NOMO-1 treated with DMSO at 0.1 percent for 48 hours (cell line): ENCODE data around the gene TMEM231.
"Not testable (repeated sequence)": the region's sequence is repeated elsewhere in the genome, so short reads cannot be mapped to it uniquely, and the experiment has no call there.

Source experiments
- DNase-seq: peaks from one replicate; lab custom pipeline; 2025; ENCODE audit not compliant: unreplicated experiment; lab: John Stamatoyannopoulos, UW

TMEM231 gene

DNA sequence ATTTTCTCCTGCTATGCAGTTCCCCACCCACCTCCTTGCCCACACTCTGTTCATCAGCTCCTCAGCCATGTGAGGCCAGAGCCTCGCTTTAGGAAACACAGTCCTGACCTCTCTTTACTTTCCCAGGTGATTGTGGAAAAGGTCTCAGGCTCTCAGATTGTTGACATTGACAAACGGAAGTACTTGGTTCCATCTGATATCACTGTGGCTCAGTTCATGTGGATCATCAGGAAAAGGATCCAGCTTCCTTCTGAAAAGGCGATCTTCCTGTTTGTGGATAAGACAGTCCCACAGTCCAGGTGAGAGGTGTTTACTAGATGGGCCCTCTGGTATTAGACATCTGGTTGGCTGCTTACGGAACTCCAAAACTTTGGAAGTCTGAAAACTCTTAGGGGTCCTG, 11.9 kb upstream of the TMEM231 start:
- DNase-seq: no peak

DNA sequence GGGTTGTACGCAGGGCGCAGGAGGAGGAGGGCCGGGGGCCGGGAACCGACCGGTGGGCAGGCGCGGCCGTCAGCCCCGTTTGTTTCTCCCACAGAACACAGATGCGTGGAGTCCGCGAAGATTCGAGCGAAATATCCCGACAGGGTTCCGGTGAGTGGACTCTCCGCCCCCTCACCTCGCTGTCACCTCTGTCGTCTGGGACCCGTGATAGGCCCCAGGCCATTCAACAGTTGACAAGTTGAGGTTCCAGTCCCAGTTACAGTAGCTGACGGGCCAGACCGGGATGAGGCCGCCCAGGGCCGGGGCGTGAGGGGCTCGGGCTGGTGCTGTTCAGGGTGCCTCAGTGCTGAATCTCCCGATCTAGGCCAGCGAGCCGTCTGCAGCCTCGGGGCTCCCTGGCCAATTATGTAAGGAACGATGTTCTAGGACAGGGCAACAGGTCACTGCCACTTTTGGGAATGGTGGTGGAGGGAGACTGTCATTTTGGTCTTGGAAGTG, 10.8 kb upstream of the TMEM231 start:
- no peak for DNase-seq

DNA sequence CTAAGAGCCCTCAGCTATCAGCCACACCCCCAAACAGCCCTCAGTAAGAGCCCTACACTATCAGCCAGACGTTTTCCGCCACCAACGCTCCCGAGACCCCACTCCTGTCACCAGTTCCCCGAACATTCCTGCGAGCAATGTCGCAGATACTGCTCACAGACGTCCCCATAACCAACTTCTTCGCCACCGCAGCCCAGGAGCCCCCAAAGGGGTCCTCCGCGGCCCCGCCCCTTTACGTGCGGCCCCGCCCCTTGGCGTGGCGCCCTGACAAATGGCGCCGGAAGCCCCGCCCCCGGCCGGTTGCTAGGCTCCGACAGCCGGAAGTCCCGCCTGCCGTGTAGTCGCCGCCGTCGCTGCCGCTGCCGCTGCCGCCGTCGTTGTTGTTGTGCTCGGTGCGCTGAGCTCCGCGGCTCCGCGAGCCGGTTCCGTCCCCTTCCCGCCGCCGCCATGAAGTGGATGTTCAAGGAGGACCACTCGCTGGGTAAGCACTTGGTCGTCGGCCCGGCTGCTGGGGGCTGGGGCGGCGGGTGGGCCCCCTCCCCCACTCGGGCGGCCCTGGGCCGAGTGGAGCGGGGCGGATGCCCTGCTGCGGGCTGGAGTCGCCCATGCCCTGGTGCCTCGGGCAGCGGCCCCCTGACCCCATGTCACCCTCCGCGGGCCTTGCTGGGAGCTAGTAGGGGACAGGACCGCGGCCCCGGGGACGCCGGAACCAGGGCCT, 10.1 kb upstream of the TMEM231 start, which contains the start of gene GABARAPL2:
Gene GABARAPL2, plus strand, starts transcription at position 340 of the 718 bp plus-strand sequence. Its CDS starts 108 bp downstream, at position 448.
- peak; percentile 90 for DNase-seq

DNA sequence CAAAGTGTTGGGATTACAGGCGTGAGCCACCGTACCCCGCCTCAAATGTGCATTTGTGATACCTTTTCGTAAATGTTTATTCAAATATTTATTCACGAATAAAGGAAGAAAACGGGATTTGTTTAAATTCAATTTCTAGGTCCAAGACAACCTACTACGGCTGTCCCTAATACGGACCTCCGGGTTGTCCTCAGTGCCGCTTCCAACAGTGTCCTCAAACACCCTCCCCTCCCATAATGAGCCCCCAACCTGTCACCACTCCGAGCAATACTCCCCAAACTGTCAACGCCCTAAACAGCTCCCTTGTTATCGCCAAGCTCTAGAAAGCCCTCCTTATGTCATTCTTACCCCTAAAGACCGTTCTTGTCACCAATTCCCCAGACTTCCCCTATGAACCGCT, 9.6 kb upstream of the TMEM231 start:
- no peak for DNase-seq

DNA sequence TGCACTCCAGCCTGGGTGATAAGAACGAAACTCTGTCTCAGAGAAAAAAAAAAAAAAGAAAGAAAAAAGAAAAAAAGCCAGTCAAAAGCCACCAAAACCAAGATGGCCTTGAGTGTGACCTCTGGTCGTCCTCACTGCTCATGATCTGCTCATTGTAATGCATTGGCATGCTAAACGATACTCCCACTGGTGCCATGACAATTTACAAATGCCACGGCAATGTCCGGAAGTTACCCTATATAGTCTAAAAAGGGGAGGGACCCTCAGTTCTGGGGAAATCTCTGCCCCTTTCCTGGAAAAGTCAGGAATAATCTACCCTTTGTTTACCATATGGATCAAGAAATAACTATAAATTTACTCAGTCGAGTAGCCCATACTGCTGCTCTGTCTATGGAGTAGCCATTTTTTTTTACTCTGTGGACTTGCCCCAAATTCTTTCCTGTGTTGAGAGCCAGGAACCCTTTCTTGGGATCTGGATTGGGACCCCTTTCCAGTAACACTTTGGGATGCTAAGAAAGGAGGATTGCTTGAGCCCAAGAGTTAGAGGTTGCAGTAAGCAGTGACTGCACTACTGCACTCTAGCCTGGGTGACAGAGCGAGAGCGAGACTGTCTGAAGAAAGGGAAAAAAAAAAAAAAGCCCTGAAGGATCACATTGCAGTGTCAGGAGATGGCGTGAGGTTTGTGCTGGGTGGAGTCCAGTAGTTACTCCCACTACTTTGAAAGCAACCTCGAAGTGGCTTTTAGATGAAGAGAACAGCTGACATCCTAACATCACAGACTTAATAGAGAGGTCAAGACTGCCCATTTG, 3.7 kb upstream of the TMEM231 start:
- no peak for DNase-seq

DNA sequence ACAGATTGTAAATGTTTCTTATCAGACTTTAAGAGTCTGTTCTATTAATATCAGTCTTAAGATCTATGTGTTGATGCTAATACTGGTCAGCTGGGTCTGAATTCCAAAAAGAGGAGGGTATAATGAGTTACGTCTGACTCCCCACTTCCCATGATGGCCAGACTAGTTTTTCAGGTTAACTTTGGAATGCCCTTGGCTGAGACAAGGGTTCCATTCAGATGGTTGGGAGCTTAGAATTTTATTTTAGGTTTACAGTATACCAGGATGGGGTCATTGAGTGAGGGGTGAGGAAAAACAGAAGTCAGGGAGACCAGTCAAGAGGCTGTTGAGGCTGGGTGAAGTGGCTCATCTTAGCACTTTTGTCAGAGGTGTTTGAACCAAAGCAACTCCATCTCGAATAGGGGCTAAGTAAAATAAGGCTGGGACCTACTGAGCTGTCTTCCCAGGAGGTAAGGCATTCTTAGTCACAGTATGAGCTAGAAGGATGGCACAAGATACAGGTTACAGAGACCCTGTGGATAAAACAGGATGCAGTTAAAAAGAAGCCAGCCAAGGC, 2.9 kb upstream of the TMEM231 start:
- no peak for DNase-seq

DNA sequence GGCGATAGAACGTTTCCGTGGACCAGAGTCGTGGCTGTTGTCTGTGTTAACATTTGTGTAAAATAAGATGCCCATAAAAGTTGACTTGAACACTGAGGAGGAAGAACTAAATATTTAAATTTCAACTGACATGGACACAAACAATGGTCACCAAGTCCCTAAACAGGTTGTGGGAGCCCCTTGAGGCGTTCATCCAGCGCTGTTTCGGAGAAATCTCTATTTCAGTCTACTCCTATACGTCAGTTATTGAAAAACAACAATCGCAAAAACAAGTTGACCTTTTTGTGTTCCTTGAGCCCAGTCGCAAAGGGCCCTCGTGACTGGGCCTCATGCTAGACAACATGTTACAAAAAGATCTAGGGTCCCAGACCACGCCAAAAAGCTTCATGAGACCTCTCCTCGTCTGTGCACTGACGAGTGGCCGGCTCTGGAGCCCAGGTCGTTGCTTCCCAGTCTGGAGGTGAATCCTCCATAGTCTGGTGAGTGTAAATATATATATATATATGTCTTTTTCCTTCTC, 439 bp upstream of the TMEM231 start:
- no peak for DNase-seq

DNA sequence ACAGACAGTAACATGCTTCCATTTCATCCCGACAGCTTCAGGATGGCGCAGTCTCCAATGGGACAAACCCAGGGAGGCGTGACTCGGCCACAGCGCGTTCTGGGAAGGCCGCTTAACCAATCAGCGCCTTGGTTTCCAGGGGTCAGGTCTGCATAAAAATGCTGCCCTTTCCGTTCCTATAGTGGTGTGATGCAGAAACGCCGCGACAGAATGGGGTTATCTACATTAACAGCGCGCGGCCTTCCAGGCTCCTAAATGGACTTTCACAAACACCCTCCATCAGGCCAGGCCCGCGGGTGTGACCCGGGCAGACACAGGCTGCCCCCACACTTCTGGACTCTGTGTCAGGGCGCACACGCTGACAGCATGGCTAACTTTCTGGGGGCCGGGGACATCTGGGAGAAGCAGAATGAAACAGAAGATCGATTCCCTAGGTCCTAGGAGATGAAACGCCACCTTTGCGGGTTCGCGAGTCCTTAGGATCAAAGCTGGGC, 792 bp downstream of the TMEM231 start:
- DNase-seq: peak; percentile 34

DNA sequence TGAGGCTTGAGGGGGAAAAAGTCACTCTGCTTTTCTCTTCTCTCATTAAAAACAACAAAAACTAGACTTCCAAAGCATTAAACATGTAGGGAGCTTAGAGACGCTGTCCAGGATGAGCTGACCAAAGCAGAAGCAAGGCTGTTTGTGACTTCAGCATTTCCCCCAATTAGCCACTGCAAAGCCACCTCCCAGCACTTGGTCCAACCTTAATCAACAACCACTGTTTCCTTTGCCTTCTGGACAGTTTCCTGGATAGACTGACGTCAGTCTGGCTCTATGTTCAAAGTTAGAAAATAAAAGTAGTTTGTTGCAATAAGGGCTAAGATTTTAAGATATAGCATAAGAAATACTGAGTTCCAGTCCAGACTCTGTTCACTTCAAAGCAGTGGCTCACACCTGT, 3.1 kb downstream of the TMEM231 start:
- no peak for DNase-seq

DNA sequence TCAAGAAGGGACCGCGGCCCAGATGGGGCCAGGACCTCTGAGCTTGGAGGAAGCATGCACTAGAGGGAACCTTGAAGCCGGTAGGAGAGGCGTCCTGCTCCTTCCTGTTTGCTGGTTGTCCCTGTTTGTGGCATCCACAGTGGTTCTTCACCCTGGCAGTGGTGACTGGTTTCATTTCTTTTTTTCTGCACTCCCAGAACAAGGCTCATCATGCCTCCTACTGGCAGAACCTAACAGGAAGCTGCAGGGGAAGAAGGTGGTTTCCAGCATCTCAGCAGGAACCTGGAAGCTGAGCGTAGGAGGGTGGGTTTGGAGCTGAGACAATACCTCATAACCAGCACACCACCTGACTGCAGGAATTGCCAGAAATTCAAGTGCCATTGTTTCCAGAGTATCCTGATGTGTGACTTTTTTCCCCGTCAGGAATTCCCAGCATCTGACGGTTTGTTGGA, 5.8 kb downstream of the TMEM231 start:
- peak; percentile 91 for DNase-seq

DNA sequence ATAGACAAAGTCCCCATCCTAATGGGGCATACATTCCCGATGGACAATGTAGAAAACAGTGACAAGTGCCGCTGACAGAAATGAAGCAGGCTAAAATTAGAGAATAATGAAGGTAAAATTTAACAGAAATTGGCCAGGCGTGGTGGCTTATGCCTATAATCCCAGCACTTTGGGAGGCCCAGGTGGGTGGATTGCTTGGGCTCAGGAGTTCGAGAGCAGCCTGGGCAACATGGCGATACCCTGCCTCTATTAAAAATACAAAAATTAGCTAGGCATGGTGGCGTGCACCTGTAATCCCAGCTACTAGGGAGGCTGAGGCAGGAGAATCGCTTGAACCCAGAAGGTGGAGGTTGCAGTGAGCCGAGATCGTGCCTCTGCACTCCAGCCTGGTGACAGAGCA, 7.6 kb downstream of the TMEM231 start:
- DNase-seq: not testable (repeated sequence)

DNA sequence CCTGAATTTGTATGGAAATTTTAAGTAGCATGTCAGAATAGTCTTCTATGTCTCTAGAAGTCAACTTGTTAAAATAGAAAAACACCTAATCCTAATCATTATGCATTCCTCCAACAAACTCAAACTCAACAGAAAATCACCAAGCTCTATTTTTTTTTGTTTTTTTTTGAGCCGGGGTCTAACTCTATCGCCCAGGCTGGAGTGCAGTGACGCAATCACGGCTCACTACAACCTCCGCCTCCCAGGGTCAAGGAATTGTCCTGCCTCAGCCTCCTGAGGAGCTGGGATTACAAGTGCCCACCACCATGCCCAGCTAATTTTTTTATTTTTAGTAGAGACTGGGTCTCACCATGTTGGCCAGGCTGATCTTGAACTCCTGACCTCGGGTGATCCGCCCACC, 9.8 kb downstream of the TMEM231 start:
- no peak for DNase-seq

DNA sequence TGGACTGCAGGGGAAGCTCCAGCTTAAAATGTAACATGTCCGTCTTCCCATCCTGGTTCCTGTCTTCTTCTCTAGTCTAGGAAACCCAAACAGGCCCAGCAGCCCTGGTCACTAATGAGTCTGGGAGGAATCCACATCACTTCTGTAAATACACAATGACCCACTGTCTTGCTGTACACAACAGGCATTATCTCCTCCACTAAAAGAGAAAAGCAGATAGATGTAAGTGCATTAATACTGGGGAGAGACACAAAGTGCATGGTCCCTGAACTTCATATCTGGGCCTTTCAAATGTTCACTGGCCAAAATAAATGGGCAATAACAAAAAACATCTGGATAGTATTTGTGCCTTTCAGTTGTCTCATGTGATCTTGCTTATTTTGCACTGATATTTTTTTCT, 10.2 kb downstream of the TMEM231 start:
- not testable (repeated sequence) for DNase-seq

DNA sequence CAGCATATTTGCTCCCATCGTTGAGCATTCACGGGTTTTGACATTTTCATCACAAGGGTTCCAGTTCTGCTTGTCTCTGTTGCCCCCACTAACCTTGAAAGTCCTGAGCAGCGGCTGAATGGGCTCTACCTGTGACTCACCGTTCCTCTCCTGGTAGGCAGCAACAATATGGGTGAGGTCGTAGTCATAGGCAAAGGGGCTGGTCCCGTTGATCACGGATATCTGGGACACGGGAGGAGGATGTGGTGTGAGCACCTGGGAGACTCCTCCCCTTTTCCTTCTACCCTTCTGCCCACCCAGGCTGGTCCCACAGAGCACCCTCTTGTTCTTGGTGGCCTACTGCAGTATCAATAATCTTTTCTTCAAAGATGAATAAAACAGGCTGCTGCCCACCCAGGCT, 13.6 kb downstream of the TMEM231 start:
- not testable (repeated sequence) for DNase-seq

DNA sequence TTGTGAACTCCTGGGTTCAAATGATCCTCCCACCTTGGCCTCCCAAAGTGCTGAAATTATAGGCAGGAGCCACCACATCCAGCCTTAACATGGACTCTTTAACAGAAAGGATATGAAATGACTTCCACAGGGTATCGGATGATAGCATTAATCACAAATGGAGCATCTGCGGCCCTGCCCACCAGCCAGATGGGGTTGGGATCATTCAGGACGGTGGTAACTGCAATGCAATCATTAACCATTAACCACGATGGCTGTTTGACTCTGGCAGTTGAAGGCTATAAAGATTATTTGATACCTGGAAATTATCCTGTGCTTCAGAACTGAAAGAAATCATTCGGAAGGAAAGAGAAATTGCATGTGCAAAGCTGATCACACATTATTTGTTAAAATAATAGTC, 14.8 kb downstream of the TMEM231 start:
- DNase-seq: no peak

DNA sequence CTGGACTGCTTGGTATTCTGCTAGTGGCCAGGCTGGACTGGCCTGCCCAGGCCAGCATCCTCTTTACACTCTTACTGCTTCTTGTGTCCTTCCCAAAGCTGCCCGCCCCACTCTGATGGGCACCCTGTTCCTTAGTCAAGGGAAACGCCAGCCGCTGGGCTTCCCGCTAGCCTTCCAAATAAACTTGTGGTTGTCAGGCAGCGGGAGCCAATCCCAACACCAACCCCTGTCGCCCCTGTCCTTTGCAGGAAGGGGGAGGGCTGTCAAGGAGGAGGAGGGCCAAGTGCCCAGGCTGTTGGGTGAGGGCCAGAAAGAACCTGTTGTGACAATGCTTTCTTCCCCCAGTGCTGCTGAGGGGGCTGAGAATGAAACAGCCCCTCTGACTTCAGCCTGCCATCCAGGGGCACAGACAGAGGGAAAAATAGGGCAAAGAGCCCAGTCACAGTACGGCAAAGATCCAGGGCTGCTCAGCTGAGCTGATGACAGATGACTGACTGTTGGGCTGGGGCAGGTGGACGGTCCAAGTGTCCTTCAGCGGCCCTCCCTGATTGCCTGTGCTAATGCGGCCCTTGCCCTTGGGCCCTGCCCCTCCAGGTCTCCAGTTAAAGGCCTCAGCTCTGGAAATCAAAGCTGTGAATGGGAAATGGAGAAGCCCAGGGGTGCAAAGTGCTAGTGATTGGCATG, 17.0 kb downstream of the TMEM231 start:
- DNase-seq: not testable (repeated sequence)

DNA sequence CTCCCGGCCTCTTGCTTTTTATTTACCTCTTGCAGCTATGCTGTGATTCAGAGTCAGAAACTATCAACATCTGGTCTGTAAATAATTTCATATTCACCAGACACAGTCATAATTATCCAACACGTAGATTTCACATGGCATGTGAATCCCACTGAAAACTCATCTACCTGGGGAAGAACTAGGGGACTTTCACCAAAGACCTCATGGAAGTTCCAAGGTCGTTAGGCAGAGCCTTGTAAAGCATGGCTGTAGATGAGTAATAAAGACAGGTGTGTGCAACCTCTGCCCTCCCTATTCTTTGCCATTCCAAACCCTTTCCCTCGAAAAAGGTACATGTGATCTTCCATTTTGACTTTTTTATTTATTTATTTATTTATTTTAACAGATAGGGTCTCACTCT, 18.3 kb downstream of the TMEM231 start:
- DNase-seq: no peak

DNA sequence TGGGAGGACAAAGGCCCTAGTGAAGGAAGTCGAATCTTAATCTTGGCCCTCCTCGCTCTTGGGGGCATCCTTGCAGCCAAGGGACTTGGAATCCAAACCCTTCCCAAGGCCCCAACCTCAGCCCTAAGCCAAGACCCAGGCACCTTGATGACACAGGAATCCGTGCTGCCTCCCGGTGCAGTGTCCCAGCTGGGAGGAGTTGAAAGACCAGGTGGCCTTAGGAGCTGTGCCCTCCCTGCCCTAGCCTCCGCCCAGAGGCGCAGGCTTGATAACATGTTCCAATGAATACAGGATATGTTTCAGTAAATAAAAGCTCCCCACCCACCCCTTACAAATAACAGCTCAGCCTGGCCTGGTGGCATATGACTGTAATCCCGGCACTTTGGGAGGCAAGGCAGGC, 20.2 kb downstream of the TMEM231 start, which contains the start of gene CHST5:
Gene CHST5, minus strand, starts transcription at position 208 of the 400 bp plus-strand sequence. CDS start 5,724 bp downstream, outside the sequence.
- no peak for DNase-seq

DNA sequence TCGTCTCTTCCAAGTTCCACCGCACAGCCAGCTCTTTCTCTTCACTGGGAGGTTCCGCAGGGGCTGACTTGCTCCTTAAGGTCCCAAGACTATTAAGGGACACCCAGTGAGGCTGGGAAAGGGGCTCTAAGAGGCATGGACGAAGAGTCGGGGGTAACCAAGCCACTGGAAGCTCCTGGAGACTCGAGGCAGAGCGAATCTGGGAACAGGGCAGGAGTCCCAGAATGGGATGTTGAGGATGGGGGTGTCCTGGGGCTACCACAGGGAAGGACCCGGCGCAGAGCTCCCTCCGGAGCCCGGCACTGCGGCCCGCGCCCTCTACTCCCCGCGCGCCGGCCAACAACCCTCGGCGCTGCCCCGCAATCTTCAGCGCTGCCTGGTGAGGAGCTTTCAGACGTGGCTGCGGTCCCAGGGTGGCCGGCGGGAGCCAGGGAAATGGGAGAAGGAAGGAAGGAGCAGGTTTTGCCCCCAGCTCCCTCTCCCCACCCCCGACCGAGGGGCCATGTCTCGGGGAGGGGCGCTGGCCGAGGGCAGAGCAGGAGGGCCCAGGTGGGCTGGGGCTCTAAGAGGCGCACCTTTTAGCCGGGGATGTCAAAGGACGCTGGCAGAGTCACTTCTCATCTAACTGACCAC, 20.7 kb downstream of the TMEM231 start:
- DNase-seq: no peak

DNA sequence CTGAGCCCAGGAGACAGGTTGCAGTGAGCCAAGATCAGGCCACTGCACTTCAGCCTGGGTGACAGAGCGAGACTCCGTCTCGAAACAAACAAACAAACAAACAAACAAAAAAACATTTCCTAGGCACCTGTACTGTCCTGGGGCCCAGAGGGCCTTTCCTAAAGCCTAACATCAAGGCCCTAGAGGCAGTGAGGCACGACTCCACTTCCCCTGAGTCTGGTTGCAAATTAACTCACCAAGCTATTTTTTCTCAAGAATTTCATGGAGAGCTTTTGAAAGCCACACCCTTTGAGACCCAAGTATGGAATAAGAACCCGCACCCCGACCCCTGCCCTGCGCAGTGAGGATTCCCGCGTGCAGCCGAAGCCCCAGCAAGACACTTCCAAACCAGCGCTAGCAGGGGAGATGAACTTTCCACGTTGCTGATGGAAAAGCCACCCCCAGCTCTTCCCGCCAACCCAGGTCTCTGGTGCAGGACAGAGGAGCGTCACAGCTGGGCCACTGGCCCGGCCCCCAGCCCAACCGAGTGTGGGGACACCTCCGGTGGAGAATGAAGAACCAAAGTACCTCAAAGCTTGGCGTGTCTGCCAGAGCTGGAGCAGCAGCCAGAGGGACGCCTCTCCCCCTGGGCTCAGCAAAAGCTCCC, 21.4 kb downstream of the TMEM231 start:
- DNase-seq: no peak
